KOPT-K1 (cell line): Measurements from ENCODE around the gene STARD3NL.
"Not testable (repeated sequence)": the region's sequence is repeated elsewhere in the genome, so short reads cannot be mapped to it uniquely, and the experiment has no call there.

Experiments
- H3K27ac ChIP-seq: fragments of 200-600 bp; sonication (generic); 2 replicates; pipeline ENCODE4 v1.5.1; 2016; ENCODE audit warnings: antibody characterized with exemption, mild to moderate bottlenecking, low read depth, low read length; ENCODE audit not compliant: poor library complexity, severe bottlenecking
- H3K36me3 ChIP-seq: fragments of 200-600 bp; sonication (generic); 2 replicates; pipeline ENCODE4 v1.5.1; 2017; ENCODE audit warnings: antibody characterized with exemption, mild to moderate bottlenecking, low read length, moderate library complexity; ENCODE audit not compliant: insufficient read depth
- H3K9me3 ChIP-seq: fragments of 200-600 bp; sonication (generic); 2 replicates; pipeline ENCODE4 v1.5.1; 2017; ENCODE audit warnings: antibody characterized with exemption, low read length, mild to moderate bottlenecking; ENCODE audit not compliant: insufficient read depth, poor library complexity, severe bottlenecking

The STARD3NL gene

DNA sequence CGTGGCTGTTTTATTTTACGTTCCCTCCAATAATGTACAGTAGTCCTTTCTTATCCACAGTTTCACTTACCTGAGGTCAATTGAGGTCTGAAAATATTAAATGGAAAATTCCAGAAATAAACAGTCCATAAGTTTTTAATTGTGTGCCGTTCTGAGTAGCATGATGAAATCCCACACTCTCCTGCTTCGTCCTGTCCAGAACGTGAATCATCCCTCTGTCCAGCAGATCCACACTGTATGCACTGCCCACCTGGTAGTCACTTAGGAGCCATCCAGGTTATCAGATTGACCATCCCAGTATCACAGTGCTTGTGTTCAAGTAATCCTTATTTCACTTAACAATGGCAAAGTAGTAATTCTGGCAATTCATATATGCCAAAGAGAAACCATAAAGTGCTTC lies 46.3 kb downstream of the STARD3NL start:
- Histone ChIP-seq H3K36me3 (peaks cover 27% of the 10 kb centered on the region), H3K27ac (peak overlapping the region; percentile 99), H3K9me3 (no peaks in the 10 kb centered on the region)

DNA sequence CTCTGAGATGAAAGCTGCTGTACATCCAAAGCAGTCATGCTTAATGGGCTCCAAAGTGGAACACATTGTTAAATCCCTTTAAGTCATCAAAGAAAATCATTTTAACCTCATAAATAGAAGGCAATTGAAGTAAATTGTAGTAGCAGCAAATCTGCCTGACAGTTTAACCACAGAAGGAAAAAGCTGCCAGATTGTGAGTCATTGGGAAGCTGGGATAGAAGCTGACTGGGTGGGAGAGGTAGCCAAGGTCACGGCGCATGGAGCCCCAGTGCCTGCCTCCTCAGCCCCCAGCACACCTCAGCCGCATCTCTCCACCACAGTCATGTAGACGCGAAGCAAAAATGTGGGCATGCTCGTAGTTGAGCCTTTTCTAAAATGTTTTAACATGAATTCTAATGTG lies 51.3 kb downstream of the STARD3NL start:
- Histone ChIP-seq H3K27ac (peak overlapping the region; percentile 99), H3K36me3 (peaks cover 18% of the 10 kb centered on the region), H3K9me3 (no peaks in the 10 kb centered on the region)

DNA sequence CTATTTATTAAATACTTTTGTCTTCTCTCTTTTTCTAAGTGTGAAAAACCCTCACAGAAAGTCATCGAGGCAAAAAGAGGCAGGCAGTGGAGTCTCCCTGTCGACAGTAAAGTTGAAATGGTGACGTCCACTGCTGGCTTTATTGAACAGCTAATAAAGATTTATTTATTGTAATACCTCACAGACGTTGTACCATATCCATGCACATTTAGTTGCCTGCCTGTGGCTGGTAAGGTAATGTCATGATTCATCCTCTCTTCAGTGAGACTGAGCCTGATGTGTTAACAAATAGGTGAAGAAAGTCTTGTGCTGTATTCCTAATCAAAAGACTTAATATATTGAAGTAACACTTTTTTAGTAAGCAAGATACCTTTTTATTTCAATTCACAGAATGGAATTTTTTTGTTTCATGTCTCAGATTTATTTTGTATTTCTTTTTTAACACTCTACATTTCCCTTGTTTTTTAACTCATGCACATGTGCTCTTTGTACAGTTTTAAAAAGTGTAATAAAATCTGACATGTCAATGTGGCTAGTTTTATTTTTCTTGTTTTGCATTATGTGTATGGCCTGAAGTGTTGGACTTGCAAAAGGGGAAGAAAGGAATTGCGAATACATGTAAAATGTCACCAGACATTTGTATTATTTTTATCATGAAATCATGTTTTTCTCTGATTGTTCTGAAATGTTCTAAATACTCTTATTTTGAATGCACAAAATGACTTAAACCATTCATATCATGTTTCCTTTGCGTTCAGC lies 52.0 kb downstream of the STARD3NL start:
- Histone ChIP-seq H3K27ac (peak overlapping the region; percentile 99), H3K36me3 (peaks cover 12% of the 10 kb centered on the region; the same call in 1 of the 2 replicates), H3K9me3 (no peaks in the 10 kb centered on the region)

DNA sequence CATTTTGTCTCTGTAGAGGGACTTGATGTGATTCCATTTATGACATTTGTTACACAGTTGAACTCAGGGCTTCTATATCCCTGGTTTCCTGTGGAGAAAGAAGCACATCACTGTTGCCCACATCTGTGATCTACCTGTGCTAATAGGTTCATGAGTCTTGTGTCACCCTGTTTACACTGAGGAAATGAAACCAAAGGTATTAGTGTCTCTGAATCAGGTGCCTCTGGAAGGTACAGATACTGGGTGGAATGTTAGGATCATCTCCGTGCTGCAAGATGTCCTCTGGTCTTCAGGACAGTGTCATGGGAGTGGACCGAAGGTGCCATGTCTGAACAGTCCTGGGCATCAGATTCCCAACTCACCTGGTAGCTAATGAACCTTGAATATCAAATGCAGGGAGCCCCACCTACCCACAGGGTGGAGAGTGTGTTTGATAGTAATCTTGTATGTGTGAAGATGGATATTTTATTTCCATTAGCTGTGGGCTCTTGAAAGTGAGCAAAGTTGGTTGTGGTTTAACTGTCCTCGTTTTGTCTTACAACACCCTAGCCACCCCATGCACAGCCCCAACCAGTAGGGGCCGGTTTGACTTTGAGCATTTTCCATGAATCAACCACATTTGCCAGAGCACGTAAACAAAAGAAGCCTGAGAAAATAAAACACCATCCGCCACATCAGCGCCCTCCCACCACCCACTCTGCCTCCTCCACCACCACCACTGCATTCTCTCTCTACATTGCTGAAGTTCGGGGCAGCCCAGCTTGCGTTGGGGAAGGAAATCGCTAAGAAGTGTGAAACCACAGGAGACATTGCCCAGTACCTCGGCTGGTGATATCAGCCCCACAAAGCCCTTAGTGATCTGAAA lies 54.7 kb downstream of the STARD3NL start:
- peak overlapping the region; percentile 99 for H3K27ac ChIP-seq
- H3K9me3 ChIP-seq: no peaks in the 10 kb centered on the region
- peaks cover 23% of the 10 kb centered on the region for H3K36me3 ChIP-seq

DNA sequence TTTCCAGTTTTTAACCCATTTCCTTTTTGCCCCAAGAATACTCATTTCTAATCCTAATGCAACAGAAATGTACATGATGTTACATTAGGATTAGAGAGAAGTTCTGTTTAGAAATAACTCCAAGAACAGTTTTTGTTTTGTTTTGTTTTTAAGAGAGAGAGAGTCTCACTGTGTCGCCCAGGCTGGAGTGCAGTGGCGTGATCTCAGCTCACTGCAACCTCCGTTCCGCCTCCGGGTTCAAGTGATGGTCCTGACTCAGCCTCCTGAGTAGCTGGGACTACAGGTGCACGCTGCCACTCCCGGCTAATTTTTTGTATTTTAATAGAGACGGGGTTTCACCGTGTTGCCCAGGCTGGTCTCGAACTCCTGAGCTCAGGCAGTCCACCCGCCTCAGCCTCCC lies 56.7 kb downstream of the STARD3NL start:
- H3K9me3 ChIP-seq: not testable (repeated sequence)
- Histone ChIP-seq H3K36me3 (peaks cover 43% of the 10 kb centered on the region), H3K27ac (peak overlapping the region; percentile 99)

GRCh38 chr7:38235606-38236005 lies 57.6 kb downstream of the STARD3NL start:
- H3K27ac ChIP-seq: peak overlapping the region; percentile 99
- H3K36me3 ChIP-seq: peaks cover 39% of the 10 kb centered on the region
- H3K9me3 ChIP-seq: no peaks in the 10 kb centered on the region

DNA sequence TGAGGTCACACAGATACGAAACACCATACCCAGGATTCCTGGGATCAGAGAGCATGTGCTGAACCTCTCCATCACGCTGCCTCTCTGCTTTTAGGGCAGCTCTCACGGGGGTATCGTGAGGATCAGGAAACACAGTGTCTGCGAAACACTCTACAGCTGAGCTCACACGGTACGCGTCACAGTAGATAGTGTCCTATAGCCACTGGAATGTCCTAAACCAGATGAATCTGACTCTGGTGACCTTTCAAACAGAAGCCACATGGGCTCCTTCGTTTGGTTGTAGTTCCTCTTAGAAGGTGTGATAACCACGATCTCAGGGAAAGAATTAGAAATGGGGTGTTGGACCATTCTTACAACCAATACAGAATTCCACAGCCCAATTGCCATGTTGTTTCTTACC lies 61.1 kb downstream of the STARD3NL start:
- not testable (repeated sequence) for H3K9me3 ChIP-seq
- H3K36me3 ChIP-seq: peaks cover 69% of the 10 kb centered on the region
- H3K27ac ChIP-seq: peak overlapping the region; percentile 99

DNA sequence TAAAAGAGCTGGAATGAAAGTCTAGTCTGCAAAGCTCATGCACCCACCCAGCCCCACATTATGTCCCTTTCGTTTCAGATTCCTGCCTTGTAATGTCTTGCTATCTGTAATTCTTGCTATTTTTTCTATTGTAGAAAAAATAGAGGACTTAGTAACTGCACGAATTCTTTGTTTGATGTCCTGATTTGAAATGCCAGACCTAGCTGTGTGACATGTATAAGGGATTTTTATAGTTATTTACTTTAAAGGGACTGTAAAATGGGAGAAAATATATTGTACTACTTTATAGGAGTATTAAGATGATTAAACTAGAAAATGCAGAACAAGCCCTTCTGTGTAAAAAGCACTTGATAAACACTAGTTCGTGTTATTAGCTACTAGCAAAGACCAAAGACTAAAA lies 63.0 kb downstream of the STARD3NL start:
- peak overlapping the region; percentile 99 for H3K27ac ChIP-seq
- H3K36me3 ChIP-seq: peaks cover 88% of the 10 kb centered on the region
- H3K9me3 ChIP-seq: no peaks in the 10 kb centered on the region

GRCh38 chr7:38242814-38243213 lies 64.8 kb downstream of the STARD3NL start:
- Histone ChIP-seq H3K9me3 (no peaks in the 10 kb centered on the region), H3K27ac (peak overlapping the region; percentile 99), H3K36me3 (peaks cover 91% of the 10 kb centered on the region)

DNA sequence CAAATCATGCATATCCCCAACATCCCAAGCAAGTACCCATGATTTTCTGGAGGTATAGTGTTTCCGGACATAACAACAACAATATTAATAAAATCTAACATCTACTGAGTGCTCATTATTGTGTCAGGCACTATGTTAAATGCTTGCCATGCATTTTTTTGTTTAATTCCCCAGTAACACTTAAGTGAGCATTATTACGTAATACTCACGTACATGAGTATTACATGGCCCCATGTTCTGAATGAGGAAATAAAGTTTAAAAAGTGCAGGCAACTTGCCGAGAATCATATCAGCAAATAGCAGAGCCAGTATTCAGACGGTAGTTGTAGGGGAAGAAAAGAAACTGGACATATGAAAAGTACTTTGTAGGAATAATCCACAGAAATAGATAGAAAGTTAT lies 65.3 kb downstream of the STARD3NL start:
- not testable (repeated sequence) for H3K9me3 ChIP-seq
- Histone ChIP-seq H3K27ac (peak overlapping the region; percentile 99), H3K36me3 (peaks cover 91% of the 10 kb centered on the region)

GRCh38 chr7:38244516-38244915 lies 66.5 kb downstream of the STARD3NL start:
- peak overlapping the region; percentile 99 for H3K27ac ChIP-seq

GRCh38 chr7:38245409-38245977 lies 67.4 kb downstream of the STARD3NL start:
- H3K36me3 ChIP-seq: peaks cover 94% of the 10 kb centered on the region
- H3K27ac ChIP-seq: peak overlapping the region; percentile 99
- no peaks in the 10 kb centered on the region for H3K9me3 ChIP-seq

More at GRCh38 chr7:38244516-38244915, 66.5 kb downstream of the STARD3NL start:
- Histone ChIP-seq H3K36me3 (peaks cover 92% of the 10 kb centered on the region), H3K9me3 (no peaks in the 10 kb centered on the region)

GRCh38 chr7:38248069-38248567 lies 70.1 kb downstream of the STARD3NL start:
- peak overlapping the region; percentile 99 for H3K27ac ChIP-seq
- H3K36me3 ChIP-seq: peaks cover 93% of the 10 kb centered on the region
- H3K9me3 ChIP-seq: no peaks in the 10 kb centered on the region

DNA sequence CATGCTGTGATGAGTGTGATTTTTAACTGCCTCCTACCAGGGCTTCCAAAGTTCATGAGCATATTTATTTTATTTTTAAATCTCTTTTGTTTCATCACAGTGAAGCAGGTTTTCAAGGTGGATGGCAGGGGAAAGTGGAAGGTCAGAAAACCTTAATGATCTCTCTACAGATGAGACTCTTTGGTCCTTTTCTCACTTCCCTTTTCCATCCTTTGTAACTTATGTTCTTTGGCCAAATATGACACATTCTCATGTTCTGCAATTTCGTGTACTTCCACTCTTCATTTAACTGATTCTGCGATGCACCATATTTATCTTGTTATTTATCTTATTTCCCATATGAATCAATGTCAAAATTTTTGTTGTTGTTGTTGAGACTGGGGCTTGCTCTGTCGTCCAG lies 71.8 kb downstream of the STARD3NL start:
- H3K9me3 ChIP-seq: not testable (repeated sequence)
- Histone ChIP-seq H3K36me3 (peaks cover 76% of the 10 kb centered on the region), H3K27ac (peak overlapping the region; percentile 99)

DNA sequence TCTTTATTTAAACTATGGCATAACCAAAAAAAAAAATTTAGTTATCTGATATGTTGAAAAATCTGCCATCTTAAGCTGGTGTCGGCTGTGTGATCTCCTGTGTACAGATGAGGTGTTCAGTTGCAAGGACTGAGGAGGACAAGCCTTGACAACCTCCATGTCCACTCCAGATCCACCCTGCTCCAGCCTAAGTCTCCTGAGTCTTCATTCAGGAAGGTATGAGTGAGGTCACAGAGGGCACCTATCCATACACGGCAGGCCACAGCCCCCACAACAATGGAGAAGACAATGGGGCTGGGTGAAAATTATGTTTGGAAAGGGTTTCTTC lies 79.3 kb downstream of the STARD3NL start:
- H3K9me3 ChIP-seq: no peaks in the 10 kb centered on the region
- H3K36me3 ChIP-seq: peaks cover 7% of the 10 kb centered on the region
- no peak overlapping the region for H3K27ac ChIP-seq
